HepG2 (cell line): ENCODE measurements around the gene CALN1. TPM values are rescaled to one million over a fixed set of nuclear protein-coding genes. Genes with fewer than 3 reads are reported as not detected.

Source experiments
- ATAC-seq: fragments of 200-7000 bp; cut with Tn5 transposase; 3 replicates; pipeline ENCODE4 v1.9.1; 2020; ENCODE audit warnings: mild to moderate bottlenecking, moderate library complexity
- BruUV-seq: library from RNA; stranded (reverse); fragments of 400-500 nt; replicated peaks from 2 replicates; lab custom pipeline; 2021; lab: Mats Ljungman, UMichigan
- CTCF ChIA-PET: fragments of 300-600 bp; formaldehyde crosslinking; extraction: SDS; loops from one replicate; lab custom pipeline; 2021; ENCODE audit warnings: low total read pairs, inconsistent platforms, low intra/inter-chr PET ratio; lab: Yijun Ruan, JAX
- POLR2A ChIA-PET: fragments of 350-600 bp; sonication (Branson Sonifier 250); formaldehyde crosslinking; loops from one replicate; lab custom pipeline; 2020; ENCODE audit warnings: antibody characterized with exemption, inconsistent platforms; lab: Yijun Ruan, JAX
- DNase-seq: peaks from one replicate; pipeline ENCODE4 v3.0.0-alpha.2; 2015; ENCODE audit warnings: low spot score
- FAIRE-seq: peaks from 3 replicates; lab custom pipeline; 2011; peaks lifted over from hg19 to GRCh38; lab: Jason Lieb, UNC
- H2AFZ ChIP-seq: one replicate; pipeline ENCODE4 v1.6.1; 2011; ENCODE audit warnings: low read length, inconsistent platforms
- H3K27ac ChIP-seq: fragments of 300-600 bp; 3 replicates; pipeline ENCODE4 v1.8.0; 2011; ENCODE audit warnings: mixed run types, mild to moderate bottlenecking, mixed read lengths, low read length, inconsistent platforms; ENCODE audit not compliant: insufficient read depth; ENCODE audit errors: extremely low read length
- H3K27me3 ChIP-seq, 2 experiments: fragments of 200-600 bp in 1 of 2; 2 replicates in 1 of 2; 3 replicates in 1 of 2; pipeline versions ENCODE4 v1.6.0 to v1.8.0; 2011; ENCODE audit warnings: low read length in 2 of 2, mild to moderate bottlenecking in 2 of 2, moderate library complexity in 2 of 2, inconsistent platforms in 1 of 2; ENCODE audit not compliant: insufficient read depth in 2 of 2, control insufficient read depth in 1 of 2
- H3K36me3 ChIP-seq, 2 experiments: fragments of 200-600 bp in 1 of 2; replicated peaks in 1 of 2; 2 replicates in 1 of 2; 3 replicates in 1 of 2; pipeline versions ENCODE4 v1.5.1 to v1.8.0; 2011; ENCODE audit warnings: low read length in 2 of 2, inconsistent platforms in 1 of 2; ENCODE audit not compliant: insufficient read depth in 2 of 2, control insufficient read depth in 1 of 2
- H3K4me1 ChIP-seq: 2 replicates; pipeline ENCODE4 v1.5.1; 2012; ENCODE audit warnings: low read length, inconsistent platforms; ENCODE audit not compliant: insufficient read depth
- H3K4me2 ChIP-seq: 2 replicates; pipeline ENCODE4 v1.6.0; 2011; ENCODE audit warnings: low read depth, low read length, inconsistent platforms
- H3K4me3 ChIP-seq, 3 experiments: fragments of 200-600 bp in 1 of 3; sonication (generic), shearing (Covaris generic) in 1 of 3; replicated peaks in 1 of 3; 2 replicates each; pipeline ENCODE4 v1.5.1; 2011 to 2016; ENCODE audit warnings: low read length in 3 of 3, inconsistent platforms in 2 of 3, low read depth in 2 of 3, mild to moderate bottlenecking in 2 of 3, control low read depth in 1 of 3, mixed read lengths in 1 of 3; ENCODE audit not compliant: insufficient read depth in 1 of 3
- H3K79me2 ChIP-seq: one replicate; pipeline ENCODE4 v1.6.1; 2011; ENCODE audit warnings: low read length, inconsistent platforms; ENCODE audit not compliant: insufficient read depth
- H3K9ac ChIP-seq: 2 replicates; pipeline ENCODE4 v1.6.0; 2011; ENCODE audit warnings: mild to moderate bottlenecking, low read depth, low read length, inconsistent platforms; ENCODE audit not compliant: insufficient read depth
- H3K9me3 ChIP-seq: 2 replicates; pipeline ENCODE4 v1.5.1; 2012; ENCODE audit warnings: mild to moderate bottlenecking, low read length
- H4K20me1 ChIP-seq: 2 replicates; pipeline ENCODE4 v1.6.0; 2011; ENCODE audit warnings: inconsistent platforms, mild to moderate bottlenecking, low read length, moderate library complexity; ENCODE audit not compliant: insufficient read depth
- MED13 ChIP-seq: sonication (generic); formaldehyde crosslinking; IDR thresholded peaks from 2 replicates; pipeline ENCODE4 v1.5.0; 2020; ENCODE audit warnings: missing genetic modification reagents
- ZBTB42 ChIP-seq: sonication (generic); formaldehyde crosslinking; IDR thresholded peaks from 2 replicates; pipeline ENCODE4 v1.5.0; 2020; ENCODE audit warnings: mild to moderate bottlenecking, missing genetic modification reagents
- ZNF589 ChIP-seq: sonication (generic); formaldehyde crosslinking; conservative IDR thresholded peaks from 2 replicates; pipeline ENCODE4 v1.8.0; 2022; ENCODE audit warnings: mild to moderate bottlenecking, moderate library complexity, missing genetic modification reagents
- ZNF670 ChIP-seq: sonication (generic); formaldehyde crosslinking; IDR thresholded peaks from 2 replicates; pipeline ENCODE4 v1.8.0; 2022; ENCODE audit warnings: mild to moderate bottlenecking, missing genetic modification reagents, borderline replicate concordance
- WGBS: methylation state at CpG from one replicate; pipeline ENCODE4 v1.1.6; 2017; ENCODE audit warnings: low lambda C conversion rate; 5-methylcytosine and 5-hydroxymethylcytosine counted together
- in situ Hi-C: cut with HindIII; loops from 2 replicates; pipeline ENCODE4 v1.10.0; 2017; ENCODE audit warnings: low pct_unique_long_range_greater_than_20kb; ENCODE audit not compliant: extremely low pct_ligation_motif_present
- intact Hi-C: fragments of 100-400 bp; cut with micrococcal nuclease; formaldehyde crosslinking; loops from one replicate; pipeline ENCODE4 v1.10.0; 2022; ENCODE audit not compliant: unreplicated experiment
- polyA plus RNA-seq, 8 experiments: library from polyadenylated mRNA; depleted of rRNA in 3 of 8; stranded (reverse) in 7 of 8; unstranded in 1 of 8; fragments of >200 nt; fragmentation: Illumina TruSeq in 4 of 8; extraction: Trizol in 4 of 8; gene quantifications; 2 replicates each; pipeline versions ENCODE4 v1.2.1 to v1.2.3, GENCODE V29; 2011 to 2016; ENCODE audit warnings: low read depth in 4 of 8, missing spikeins in 1 of 8, mixed read lengths in 1 of 8; ENCODE audit not compliant: insufficient read depth in 1 of 8
- total RNA-seq, 5 experiments: library from RNA; depleted of rRNA; stranded (reverse); fragments of >200 nt; fragmentation: Illumina TruSeq; extraction: Trizol; gene quantifications; 2 replicates each; pipeline ENCODE4 v1.2.3, GENCODE V29; 2016; ENCODE audit warnings: low read depth in 1 of 5
- TF ChIP-seq, protein P1 (sequence below): sonication (generic); formaldehyde crosslinking; IDR thresholded peaks from one replicate; pipeline ENCODE4 v1.5.1; 2020; ENCODE audit warnings: mild to moderate bottlenecking, missing genetic modification reagents; ENCODE audit errors: not compliant biosample characterization

CALN1 gene
- total and polyA plus RNA-seq, 2 of the 13 experiments (the other 11 are each of a cell fraction or from before 2014, with no cell fraction given) = not detected

- in situ Hi-C loops = no loop called here
- TF ChIP-seq, protein P1, sequence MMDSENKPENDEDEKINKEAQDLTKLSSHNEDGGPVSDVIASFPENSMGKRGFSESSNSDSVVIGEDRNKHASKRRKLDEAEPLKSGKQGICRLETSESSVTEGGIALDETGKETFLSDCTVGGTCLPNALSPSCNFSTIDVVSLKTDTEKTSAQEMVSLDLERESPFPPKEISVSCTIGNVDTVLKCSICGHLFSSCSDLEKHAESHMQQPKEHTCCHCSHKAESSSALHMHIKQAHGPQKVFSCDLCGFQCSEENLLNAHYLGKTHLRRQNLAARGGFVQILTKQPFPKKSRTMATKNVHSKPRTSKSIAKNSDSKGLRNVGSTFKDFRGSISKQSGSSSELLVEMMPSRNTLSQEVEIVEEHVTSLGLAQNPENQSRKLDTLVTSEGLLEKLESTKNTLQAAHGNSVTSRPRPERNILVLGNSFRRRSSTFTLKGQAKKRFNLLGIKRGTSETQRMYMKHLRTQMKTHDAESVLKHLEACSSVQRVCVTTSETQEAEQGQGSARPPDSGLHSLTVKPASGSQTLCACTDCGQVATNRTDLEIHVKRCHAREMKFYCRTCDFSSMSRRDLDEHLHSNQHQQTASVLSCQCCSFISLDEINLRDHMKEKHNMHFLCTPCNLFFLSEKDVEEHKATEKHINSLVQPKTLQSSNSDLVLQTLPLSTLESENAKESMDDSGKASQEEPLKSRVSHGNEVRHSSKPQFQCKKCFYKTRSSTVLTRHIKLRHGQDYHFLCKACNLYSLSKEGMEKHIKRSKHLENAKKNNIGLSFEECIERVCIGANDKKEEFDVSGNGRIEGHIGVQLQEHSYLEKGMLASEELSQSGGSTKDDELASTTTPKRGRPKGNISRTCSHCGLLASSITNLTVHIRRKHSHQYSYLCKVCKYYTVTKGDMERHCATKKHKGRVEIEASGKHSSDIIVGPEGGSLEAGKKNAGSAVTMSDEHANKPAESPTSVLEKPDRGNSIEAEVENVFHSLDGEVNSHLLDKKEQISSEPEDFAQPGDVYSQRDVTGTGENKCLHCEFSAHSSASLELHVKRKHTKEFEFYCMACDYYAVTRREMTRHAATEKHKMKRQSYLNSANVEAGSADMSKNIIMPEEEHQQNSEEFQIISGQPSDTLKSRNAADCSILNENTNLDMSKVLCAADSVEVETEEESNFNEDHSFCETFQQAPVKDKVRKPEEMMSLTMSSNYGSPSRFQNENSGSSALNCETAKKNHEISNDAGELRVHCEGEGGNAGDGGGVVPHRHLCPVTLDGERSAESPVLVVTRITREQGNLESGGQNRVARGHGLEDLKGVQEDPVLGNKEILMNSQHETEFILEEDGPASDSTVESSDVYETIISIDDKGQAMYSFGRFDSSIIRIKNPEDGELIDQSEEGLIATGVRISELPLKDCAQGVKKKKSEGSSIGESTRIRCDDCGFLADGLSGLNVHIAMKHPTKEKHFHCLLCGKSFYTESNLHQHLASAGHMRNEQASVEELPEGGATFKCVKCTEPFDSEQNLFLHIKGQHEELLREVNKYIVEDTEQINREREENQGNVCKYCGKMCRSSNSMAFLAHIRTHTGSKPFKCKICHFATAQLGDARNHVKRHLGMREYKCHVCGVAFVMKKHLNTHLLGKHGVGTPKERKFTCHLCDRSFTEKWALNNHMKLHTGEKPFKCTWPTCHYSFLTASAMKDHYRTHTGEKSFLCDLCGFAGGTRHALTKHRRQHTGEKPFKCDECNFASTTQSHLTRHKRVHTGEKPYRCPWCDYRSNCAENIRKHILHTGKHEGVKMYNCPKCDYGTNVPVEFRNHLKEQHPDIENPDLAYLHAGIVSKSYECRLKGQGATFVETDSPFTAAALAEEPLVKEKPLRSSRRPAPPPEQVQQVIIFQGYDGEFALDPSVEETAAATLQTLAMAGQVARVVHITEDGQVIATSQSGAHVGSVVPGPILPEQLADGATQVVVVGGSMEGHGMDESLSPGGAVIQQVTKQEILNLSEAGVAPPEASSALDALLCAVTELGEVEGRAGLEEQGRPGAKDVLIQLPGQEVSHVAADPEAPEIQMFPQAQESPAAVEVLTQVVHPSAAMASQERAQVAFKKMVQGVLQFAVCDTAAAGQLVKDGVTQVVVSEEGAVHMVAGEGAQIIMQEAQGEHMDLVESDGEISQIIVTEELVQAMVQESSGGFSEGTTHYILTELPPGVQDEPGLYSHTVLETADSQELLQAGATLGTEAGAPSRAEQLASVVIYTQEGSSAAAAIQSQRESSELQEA (CRISPR knock-in tag) = no peak
- no peak for TF ChIP-seq ZBTB42 (CRISPR knock-in tag)
- no peak for TF ChIP-seq ZNF670 (CRISPR knock-in tag)
- no peak for TF ChIP-seq MED13 (CRISPR knock-in tag)
- TF ChIP-seq ZNF589 (CRISPR knock-in tag) = no peak
- TF ChIP-seq, all 625 proteins: peak for 0
- no peaks in the 10 kb centered on the region for H3K4me1 ChIP-seq
- 22% methylated on average over 2 of the region's 4 CpGs for WGBS
- intact Hi-C loops = no loop called here
- DNase-seq = no peak
- H4K20me1 ChIP-seq = no peaks in the 10 kb centered on the region
- peaks cover 9% of the 10 kb centered on the region; the same call in 1 of the 2 replicates for H3K9me3 ChIP-seq
- ChIA-PET POLR2A (no interaction called here), CTCF (no interaction called here)
- H3K27me3 ChIP-seq = no peaks in the 10 kb centered on the region
- no peak overlapping the region for H2AFZ ChIP-seq
- H3K79me2 ChIP-seq = no peaks in the 10 kb centered on the region
- H3K9ac ChIP-seq = no peak overlapping the region
- no peak for ATAC-seq
- no TSS peak for BruUV-seq
- H3K27ac ChIP-seq = no peak overlapping the region
- no peaks in the 10 kb centered on the region for H3K36me3 ChIP-seq
- no peak for FAIRE-seq
- H3K4me3 ChIP-seq = no peak overlapping the region
- H3K4me2 ChIP-seq = no peak overlapping the region
Observed at GRCh38 chr7:72030994-72031667, 381.0 kb downstream of the CALN1 start.
